Bronchial epithelial cell (primary cell): ENCODE data around the gene PSMG3. TPM values are rescaled to one million over a fixed set of nuclear protein-coding genes. Genes with fewer than 3 reads are reported as not detected.

Source experiments
- DNase-seq: peaks from one replicate; pipeline ENCODE4 v3.0.0-alpha.2; 2010; ENCODE audit warnings: low read depth
- FAIRE-seq: peaks from 2 replicates; lab custom pipeline; 2011; peaks lifted over from hg19 to GRCh38; lab: Jason Lieb, UNC
- H3K27me3 ChIP-seq: 2 replicates; pipeline ENCODE4 v1.5.1; 2011; ENCODE audit warnings: low read length; ENCODE audit not compliant: control insufficient read depth, insufficient read depth
- H3K36me3 ChIP-seq: 2 replicates; pipeline ENCODE4 v1.5.1; 2011; ENCODE audit warnings: low read length; ENCODE audit not compliant: control insufficient read depth, insufficient read depth
- H3K4me3 ChIP-seq: 2 replicates; pipeline ENCODE4 v1.5.1; 2011; ENCODE audit warnings: mild to moderate bottlenecking, low read depth, low read length, control low read depth
- total RNA-seq: library from RNA; depleted of rRNA; stranded (reverse); fragments of >200 nt; gene quantifications from 2 replicates; pipeline ENCODE4 v1.2.1, GENCODE V29; 2014
- TF ChIP-seq, protein P1 (sequence below): IDR thresholded peaks from 2 replicates; pipeline ENCODE4 v1.5.1; 2011; ENCODE audit warnings: mild to moderate bottlenecking, moderate library complexity, low read length, control low read depth, inconsistent platforms; ENCODE audit not compliant: insufficient read depth, severe bottlenecking

The PSMG3 gene
- total RNA-seq, 1 donor from 2014 or later = 50.8 TPM

DNA sequence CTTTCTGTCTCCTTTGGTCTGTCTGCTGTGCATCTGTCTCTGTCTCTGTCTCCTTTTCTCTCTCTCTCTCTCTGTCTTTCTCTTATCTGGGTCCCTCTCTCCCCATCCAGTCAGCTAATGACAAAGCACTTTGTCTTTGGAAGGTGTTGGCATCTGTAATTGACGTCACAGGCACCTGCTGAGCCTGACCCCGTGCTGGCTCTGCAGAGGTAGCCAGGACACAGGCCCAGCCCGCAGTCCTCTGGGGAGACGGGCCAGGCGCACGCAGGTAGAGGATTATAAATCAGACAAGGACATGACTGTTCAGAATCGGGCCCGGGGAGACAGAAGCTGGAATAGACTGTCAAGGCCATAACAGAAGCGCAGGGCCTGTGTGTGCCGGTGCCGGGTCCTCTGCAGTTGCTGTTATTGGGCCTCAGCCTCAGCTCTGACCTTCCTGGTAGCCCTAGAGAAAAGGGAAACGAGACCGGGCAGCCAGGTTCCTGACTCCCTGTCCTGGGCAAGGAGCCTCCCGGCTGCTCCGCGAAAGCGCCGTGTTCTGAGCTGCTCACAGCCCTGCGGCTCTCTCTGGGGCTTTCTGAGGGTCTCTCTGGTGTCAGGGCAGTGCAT is 10.7 kb upstream of the PSMG3 start:
- no peaks in the 10 kb centered on the region for H3K27me3 ChIP-seq
- FAIRE-seq = no peak
- H3K4me3 ChIP-seq = no peak overlapping the region
- TF ChIP-seq, protein P1, sequence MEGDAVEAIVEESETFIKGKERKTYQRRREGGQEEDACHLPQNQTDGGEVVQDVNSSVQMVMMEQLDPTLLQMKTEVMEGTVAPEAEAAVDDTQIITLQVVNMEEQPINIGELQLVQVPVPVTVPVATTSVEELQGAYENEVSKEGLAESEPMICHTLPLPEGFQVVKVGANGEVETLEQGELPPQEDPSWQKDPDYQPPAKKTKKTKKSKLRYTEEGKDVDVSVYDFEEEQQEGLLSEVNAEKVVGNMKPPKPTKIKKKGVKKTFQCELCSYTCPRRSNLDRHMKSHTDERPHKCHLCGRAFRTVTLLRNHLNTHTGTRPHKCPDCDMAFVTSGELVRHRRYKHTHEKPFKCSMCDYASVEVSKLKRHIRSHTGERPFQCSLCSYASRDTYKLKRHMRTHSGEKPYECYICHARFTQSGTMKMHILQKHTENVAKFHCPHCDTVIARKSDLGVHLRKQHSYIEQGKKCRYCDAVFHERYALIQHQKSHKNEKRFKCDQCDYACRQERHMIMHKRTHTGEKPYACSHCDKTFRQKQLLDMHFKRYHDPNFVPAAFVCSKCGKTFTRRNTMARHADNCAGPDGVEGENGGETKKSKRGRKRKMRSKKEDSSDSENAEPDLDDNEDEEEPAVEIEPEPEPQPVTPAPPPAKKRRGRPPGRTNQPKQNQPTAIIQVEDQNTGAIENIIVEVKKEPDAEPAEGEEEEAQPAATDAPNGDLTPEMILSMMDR = no peak
- H3K36me3 ChIP-seq = no peaks in the 10 kb centered on the region
- no peak for DNase-seq

DNA sequence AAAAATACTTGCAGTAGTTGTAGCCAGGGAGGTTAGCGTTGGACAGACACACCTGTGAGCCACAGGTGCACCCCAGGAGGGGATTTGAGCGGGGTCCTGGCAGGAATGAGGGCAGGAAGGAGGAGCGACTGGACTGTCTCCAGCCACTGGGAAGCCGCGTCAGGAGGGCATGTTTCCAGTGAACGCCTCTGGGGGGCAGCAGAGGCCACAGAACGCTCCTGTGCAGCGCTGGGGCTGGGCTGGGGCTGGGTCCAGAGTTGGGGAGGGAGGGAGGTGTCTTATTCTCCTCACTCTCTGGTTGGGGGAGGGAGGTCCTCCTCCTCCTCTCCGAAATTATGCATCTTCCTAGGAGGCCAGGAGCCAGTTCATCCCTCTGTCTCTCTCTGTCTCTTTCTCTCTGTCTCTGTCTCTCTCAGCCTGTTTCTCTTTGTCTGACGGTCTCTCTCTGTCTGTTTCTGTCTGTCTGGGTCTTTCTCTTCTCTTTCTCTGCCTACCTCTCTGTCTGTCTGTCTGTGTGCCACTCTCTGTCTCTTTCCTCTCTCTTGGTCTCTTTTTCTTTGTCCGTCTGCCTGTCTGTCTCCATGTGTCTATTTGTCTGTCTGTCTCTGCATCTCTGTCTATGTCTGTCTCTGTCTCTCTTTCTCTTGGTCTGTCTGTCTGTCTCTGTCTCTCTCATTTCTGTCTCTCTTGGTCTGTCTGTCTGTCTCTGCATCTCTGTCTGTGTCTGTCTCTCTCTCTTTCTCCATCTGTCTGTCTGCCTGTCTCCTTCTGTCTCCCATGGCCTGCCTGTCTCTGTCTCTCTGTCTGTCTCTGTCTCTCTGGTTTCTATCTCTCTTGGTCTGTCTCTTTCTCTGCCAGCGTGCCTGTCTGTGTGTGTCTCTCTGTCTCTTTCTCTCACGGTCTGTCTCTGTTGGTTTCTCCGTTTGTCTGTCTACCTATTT is 9.9 kb upstream of the PSMG3 start:
- DNase-seq (peak; percentile 33), FAIRE-seq (peak; percentile 100)
- no peak overlapping the region for H3K4me3 ChIP-seq

DNA sequence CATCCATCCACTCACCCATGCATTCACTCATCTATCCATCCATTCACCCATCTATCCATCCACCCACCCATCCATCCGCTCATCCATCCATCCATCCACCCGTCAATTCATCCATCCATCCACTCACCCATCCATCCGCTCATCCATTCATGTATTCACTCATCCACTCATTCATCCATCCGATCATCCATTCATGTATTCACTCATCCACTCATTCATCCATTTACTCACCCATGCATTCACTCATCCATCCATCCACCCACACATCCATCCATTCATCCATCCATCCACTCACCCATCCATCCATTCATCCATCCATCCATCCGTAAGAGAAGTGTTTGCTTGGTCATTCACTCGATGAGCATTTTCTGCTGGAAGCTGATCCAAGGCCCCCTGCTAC is 8.7 kb upstream of the PSMG3 start:
- Histone ChIP-seq H3K27me3 (no peaks in the 10 kb centered on the region), H3K36me3 (no peaks in the 10 kb centered on the region), H3K4me3 (no peak overlapping the region)
- DNase-seq = no peak
- no peak for FAIRE-seq
- TF ChIP-seq, protein P1 = no peak

More for the DNA sequence above, 9.9 kb upstream of the PSMG3 start:
- TF ChIP-seq, protein P1 = peak; percentile 97
- Histone ChIP-seq H3K36me3 (no peaks in the 10 kb centered on the region), H3K27me3 (no peaks in the 10 kb centered on the region)

DNA sequence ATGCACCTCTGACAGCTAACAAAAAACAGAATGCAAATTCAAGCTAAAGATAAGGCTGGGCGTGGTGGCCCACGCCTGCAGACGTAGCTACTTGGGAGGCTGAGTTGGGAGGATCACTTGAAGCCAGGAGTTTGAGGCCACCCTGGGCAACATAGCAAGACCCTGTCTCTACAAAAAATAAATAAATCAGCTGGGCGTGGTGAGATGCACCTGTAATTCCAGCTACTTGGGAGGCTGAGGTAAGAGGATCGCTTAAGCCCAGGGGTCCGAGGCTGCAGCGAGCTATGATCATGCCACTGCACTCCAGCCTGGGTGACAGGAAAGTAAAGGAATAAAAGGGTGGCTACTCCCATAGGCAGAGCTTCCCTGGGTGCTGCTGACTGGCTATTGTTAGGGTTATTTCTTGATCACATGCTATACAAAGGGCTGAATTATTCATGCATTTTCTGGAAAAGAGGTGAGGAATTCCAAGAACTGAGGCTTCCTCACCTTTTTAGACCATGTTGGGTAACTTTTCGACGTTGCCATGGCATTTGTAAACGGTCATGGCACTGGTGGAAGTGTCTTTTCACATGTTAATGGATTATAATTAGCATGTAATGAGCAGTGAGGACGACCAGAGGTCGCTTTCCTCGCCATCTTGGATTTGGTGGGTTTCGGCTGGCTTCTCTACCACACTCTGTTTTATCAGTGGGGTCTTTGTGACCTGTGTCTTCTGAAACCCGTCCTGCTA is 6.9 kb upstream of the PSMG3 start:
- H3K4me3 ChIP-seq = no peak overlapping the region
- H3K27me3 ChIP-seq = no peaks in the 10 kb centered on the region
- H3K36me3 ChIP-seq = no peaks in the 10 kb centered on the region
- FAIRE-seq (no peak), DNase-seq (no peak)
- TF ChIP-seq, protein P1 = no peak

DNA sequence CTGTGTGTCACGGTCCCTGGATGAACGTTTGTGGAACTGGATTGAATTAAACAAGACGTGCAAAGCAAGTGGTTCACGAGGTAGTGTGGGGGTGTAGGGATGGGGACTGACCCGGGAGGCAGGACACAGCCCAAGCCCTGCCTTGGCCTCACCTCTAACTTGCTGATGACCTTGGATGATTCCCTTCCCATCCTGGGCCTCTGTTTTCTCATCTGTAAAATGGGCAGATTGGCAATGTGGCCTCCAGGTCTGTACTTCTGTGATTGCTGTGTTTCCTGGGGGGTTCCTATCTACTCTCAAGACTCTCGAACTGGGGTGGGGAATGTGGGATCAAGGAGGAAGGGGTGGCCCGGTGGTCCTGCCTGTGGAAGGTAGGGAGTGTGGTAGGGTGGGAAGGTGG is 6.0 kb upstream of the PSMG3 start:
- FAIRE-seq = no peak

More for the DNA sequence above, 6.0 kb upstream of the PSMG3 start:
- Histone ChIP-seq H3K4me3 (no peak overlapping the region), H3K27me3 (no peaks in the 10 kb centered on the region), H3K36me3 (no peaks in the 10 kb centered on the region)
- DNase-seq = no peak
- TF ChIP-seq, protein P1 = no peak
